ENCODE measurements around the gene E4F1. TPM values are rescaled to one million over a fixed set of nuclear protein-coding genes. Genes with fewer than 3 reads are reported as not detected.

E4F1 gene
- 16.4 TPM for polyA plus RNA-seq (ENCODE audit: insufficient read length)

- DNase-seq, result peak; percentile 99
Observed at GRCh38 chr16:2223221-2223941, at the start of gene E4F1. TSS of gene E4F1 (plus strand) at chr16:2223591. CDS start at chr16:2223614, 23 bp downstream.

GRCh38 chr16:2173916-2174315 is 49.5 kb upstream of the E4F1 start:
- no peak for DNase-seq

GRCh38 chr16:2174396-2175131 is 48.8 kb upstream of the E4F1 start:
- no peak for DNase-seq

GRCh38 chr16:2175454-2175853 is 47.9 kb upstream of the E4F1 start:
- no peak for DNase-seq

GRCh38 chr16:2176047-2176446 is 47.3 kb upstream of the E4F1 start:
- no peak for DNase-seq

- no peak for DNase-seq
Observed at GRCh38 chr16:2177101-2177500, 46.3 kb upstream of the E4F1 start.

- no peak for DNase-seq
Observed at GRCh38 chr16:2177561-2177960, 45.8 kb upstream of the E4F1 start.

GRCh38 chr16:2178321-2179106 is 44.9 kb upstream of the E4F1 start:
- no peak for DNase-seq

- DNase-seq, result no peak
Observed at GRCh38 chr16:2179107-2179501, 44.3 kb upstream of the E4F1 start.

- DNase-seq, result no peak
Observed at GRCh38 chr16:2179576-2179975, 43.8 kb upstream of the E4F1 start.

- DNase-seq, result no peak
Observed at GRCh38 chr16:2180461-2180860, 42.9 kb upstream of the E4F1 start.

GRCh38 chr16:2180962-2181923 is 42.1 kb upstream of the E4F1 start:
- DNase-seq, result no peak

- no peak for DNase-seq
Observed at GRCh38 chr16:2181952-2182351, 41.4 kb upstream of the E4F1 start.

GRCh38 chr16:2183671-2184070 is 39.7 kb upstream of the E4F1 start:
- no peak for DNase-seq

GRCh38 chr16:2184346-2184745 is 39.0 kb upstream of the E4F1 start:
- no peak for DNase-seq

GRCh38 chr16:2184962-2185361 is 38.4 kb upstream of the E4F1 start:
- DNase-seq, result no peak

GRCh38 chr16:2186064-2186463 is 37.3 kb upstream of the E4F1 start:
- no peak for DNase-seq

GRCh38 chr16:2186505-2186904 is 36.9 kb upstream of the E4F1 start:
- no peak for DNase-seq

- DNase-seq, result no peak
Observed at GRCh38 chr16:2187212-2187611, 36.2 kb upstream of the E4F1 start.

GRCh38 chr16:2188395-2188794 is 35.0 kb upstream of the E4F1 start:
- no peak for DNase-seq

GRCh38 chr16:2189252-2189893 is 34.0 kb upstream of the E4F1 start:
- no peak for DNase-seq
